Measurements from ENCODE around the gene CDCA7.
"Not testable (repeated sequence)": the region's sequence is repeated elsewhere in the genome, so short reads cannot be mapped to it uniquely, and the experiment has no call there.

Gene CDCA7

DNA sequence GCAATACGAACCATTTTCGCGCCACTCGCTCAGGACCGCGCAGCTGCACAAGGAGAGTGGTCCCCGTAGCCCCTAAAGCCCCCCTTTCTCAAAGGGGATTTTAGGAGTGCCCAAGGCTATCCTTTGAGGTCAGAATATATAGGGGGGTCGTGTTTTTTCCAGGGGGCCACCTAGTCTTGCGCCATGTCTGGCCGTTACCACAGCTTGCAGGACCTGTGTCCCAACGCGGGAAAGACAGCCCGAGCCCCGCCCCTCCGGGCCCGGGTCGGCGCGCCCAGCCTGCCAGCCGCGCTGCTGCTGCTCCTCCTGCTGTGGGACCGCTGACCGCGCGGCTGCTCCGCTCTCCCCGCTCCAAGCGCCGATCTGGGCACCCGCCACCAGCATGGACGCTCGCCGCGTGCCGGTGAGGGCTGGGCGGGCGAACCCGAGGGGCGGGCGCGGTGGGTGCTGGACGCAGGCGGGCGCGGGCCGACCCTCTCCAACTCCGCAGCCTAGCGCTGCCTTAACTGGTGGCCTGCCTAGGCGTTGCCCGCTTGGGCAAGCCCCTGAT is at the start of gene CDCA7:
CDCA7 (plus strand) TSS at position 291 of the 550 bp plus-strand sequence; CDS start at position 383, 92 bp downstream.
- Mint-ChIP-seq H3K9me3 (no peaks in the 10 kb centered on the region), H3K27me3 (ENCODE audit: low read depth) (peaks cover 10% of the 10 kb centered on the region), H3K4me1 (peaks cover 27% of the 10 kb centered on the region), H3K4me3 (peak within 1 kb of the TSS; percentile 92 to 95 (median 93)), H3K36me3 (ENCODE audit: low read depth) (peaks cover under 1% of the 10 kb centered on the region), H3K27ac (peak within 1 kb of the TSS; percentile 94 to 97 (median 96))
- TF ChIP-seq, protein P1, sequence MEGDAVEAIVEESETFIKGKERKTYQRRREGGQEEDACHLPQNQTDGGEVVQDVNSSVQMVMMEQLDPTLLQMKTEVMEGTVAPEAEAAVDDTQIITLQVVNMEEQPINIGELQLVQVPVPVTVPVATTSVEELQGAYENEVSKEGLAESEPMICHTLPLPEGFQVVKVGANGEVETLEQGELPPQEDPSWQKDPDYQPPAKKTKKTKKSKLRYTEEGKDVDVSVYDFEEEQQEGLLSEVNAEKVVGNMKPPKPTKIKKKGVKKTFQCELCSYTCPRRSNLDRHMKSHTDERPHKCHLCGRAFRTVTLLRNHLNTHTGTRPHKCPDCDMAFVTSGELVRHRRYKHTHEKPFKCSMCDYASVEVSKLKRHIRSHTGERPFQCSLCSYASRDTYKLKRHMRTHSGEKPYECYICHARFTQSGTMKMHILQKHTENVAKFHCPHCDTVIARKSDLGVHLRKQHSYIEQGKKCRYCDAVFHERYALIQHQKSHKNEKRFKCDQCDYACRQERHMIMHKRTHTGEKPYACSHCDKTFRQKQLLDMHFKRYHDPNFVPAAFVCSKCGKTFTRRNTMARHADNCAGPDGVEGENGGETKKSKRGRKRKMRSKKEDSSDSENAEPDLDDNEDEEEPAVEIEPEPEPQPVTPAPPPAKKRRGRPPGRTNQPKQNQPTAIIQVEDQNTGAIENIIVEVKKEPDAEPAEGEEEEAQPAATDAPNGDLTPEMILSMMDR (IDR thresholded peaks at IDR 0.05; ENCODE audit: unreplicated experiment in 3 of 3) = no peak

DNA sequence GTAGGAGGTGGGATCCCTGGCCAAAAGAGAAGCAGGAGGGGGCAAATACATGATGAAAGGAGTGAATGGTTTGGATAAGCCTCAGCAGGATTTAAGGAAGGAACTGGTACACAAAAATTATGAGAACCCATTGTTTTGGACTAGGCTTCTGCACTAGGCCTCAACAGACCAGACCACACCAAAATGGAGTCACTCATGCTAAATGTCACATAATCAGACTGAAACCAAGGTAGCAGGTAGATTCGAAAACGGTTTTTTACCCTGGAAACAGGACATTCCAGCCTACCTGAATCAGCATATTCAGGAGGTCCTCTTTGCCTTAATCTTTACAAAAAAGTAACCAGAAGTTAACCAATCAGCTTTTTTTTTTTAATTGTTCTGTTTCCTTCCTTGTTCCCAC is 49.4 kb upstream of the CDCA7 start:
- Mint-ChIP-seq H3K27me3 (ENCODE audit: low read depth) (no peaks in the 10 kb centered on the region), H3K9me3 (peaks cover 22% of the 10 kb centered on the region), H3K4me1 (no peaks in the 10 kb centered on the region), H3K4me3 (no peak overlapping the region), H3K27ac (no peak overlapping the region), H3K36me3 (ENCODE audit: low read depth) (peaks cover 8% of the 10 kb centered on the region)
- TF ChIP-seq, protein P1 (IDR thresholded peaks at IDR 0.05; ENCODE audit: unreplicated experiment in 3 of 3) = no peak

DNA sequence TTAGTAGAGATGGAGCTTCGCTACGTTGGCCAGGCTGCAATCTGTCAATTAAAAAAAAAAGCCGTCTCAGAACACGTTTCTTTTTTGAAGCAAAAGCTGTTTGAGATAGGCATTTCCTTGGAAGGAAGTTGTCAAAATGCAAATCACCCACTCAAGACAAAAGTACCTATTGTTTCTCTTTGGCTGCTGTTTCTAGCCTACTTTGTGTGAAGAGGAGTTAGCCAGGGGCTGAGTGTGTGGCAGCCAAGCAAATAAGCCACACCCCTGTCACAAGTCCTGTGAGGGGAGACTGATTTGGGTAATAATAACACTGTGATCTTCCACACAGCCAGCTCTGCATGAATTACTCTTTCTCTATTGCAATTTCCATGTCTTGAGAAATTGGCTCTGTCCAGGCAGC is 47.4 kb upstream of the CDCA7 start:
- TF ChIP-seq, protein P1 (IDR thresholded peaks at IDR 0.05; ENCODE audit: unreplicated experiment in 3 of 3) = no peak
- no peak overlapping the region for H3K27ac Mint-ChIP-seq
- H3K36me3 Mint-ChIP-seq (ENCODE audit: low read depth) = peaks cover 4% of the 10 kb centered on the region
- H3K9me3 Mint-ChIP-seq = peaks cover 8% of the 10 kb centered on the region
- no peak overlapping the region for H3K4me3 Mint-ChIP-seq
- no peaks in the 10 kb centered on the region for H3K4me1 Mint-ChIP-seq
- no peaks in the 10 kb centered on the region for H3K27me3 Mint-ChIP-seq (ENCODE audit: low read depth)

DNA sequence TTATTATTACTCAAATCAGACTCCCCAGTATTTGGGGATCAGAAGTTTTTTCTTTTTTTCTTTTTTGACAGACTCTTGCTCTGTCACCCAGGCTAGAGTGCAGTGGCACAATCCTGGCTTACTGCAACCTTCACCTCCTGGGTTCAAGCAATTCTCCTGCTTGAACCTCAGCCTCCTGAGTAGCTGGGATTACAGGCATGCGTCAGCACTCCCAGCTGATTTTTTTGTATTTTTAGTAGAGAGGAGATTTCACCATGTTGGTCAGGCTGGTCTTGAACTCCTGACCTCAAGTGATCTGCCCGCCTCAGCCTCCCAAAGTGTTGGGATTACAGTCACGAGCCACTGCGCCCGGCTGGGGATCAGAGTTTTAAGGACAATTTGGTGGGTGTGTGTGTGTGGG is 45.3 kb upstream of the CDCA7 start:
- H3K9me3 Mint-ChIP-seq; H3K4me1 Mint-ChIP-seq; H3K27me3 Mint-ChIP-seq (ENCODE audit: low read depth); H3K36me3 Mint-ChIP-seq (ENCODE audit: low read depth); H3K27ac Mint-ChIP-seq; H3K4me3 Mint-ChIP-seq: not testable (repeated sequence)

DNA sequence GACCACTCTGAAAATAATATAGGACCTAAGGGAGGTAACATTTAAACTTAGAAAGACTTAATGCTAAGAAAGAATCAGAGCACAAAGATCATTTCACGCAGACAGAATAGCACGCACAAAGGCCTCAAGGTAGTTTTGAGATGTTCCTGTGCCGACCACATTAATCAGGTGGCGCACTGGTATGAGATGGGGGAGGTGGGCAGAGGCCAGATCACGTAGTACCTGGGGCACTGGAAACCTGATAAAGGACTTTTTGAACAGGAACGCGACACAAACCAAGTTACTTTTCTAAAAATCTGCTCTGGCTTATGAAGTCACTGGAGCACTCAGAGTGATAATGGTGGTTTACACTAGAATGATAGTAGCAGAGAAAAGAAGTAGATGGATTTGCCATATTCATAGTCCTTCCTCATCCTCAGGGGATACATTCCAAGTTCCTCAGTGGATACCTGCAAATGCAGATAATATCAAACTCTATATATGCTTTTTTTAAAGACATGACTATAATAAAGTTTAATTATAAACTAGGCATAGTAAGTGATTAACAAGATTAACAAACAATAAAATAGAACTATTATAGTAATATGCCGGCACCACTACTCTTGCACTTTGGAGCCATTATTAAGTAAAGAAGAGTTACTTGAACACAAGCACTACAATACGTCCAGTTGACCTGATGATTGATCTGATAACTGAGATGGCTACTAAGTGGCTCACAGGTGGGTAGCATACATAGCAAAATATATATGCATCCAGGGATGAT is 42.6 kb upstream of the CDCA7 start:
- TF ChIP-seq, protein P1 (IDR thresholded peaks at IDR 0.05; ENCODE audit: unreplicated experiment in 3 of 3) = no peak
- Mint-ChIP-seq H3K4me3 (no peak overlapping the region), H3K27ac (no peak overlapping the region), H3K9me3 (peaks cover 7% of the 10 kb centered on the region), H3K4me1 (no peaks in the 10 kb centered on the region), H3K36me3 (ENCODE audit: low read depth) (no peaks in the 10 kb centered on the region), H3K27me3 (ENCODE audit: low read depth) (no peaks in the 10 kb centered on the region)

DNA sequence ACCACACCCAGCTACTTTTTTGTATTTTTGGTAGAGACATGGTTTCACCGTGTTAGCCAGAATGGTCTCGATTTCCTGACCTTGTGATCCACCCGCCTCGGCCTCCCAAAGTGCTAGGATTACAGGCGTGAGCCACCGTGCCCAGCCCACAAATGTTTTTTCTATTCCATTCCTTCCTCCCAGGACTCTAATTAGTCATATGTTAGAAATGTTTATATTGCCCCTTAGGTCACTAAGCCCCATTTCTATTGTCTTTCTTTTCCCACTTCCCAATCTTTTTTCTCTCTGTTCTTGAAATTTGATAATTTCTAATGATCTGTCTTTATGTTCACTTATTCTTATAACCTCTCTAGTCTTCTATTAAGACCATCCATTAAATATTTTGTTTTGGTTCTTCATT is 31.3 kb upstream of the CDCA7 start:
- Mint-ChIP-seq H3K4me1 (no peaks in the 10 kb centered on the region), H3K27me3 (ENCODE audit: low read depth) (no peaks in the 10 kb centered on the region), H3K36me3 (ENCODE audit: low read depth) (peaks cover 3% of the 10 kb centered on the region), H3K4me3 (no peak overlapping the region), H3K27ac (no peak overlapping the region), H3K9me3 (peaks cover 42% of the 10 kb centered on the region)
- TF ChIP-seq, protein P1 (IDR thresholded peaks at IDR 0.05; ENCODE audit: unreplicated experiment in 3 of 3) = no peak

Data from nephron (organoid).